NAMALWA (cell line): Measurements from ENCODE around the gene MAP3K6.
A peak's percentile ranks its signal among the peaks of the same experiment; 100 is the strongest.

Source experiments
- DNase-seq: peaks from one replicate; pipeline ENCODE4 v3.0.0-alpha.2; 2015; ENCODE audit warnings: low spot score

MAP3K6 gene

GRCh38 chr1:27356619-27357280 lies 10.0 kb downstream of the MAP3K6 start:
- no peak for DNase-seq

GRCh38 chr1:27356277-27356618 lies 10.5 kb downstream of the MAP3K6 start:
- no peak for DNase-seq

- DNase-seq, result no peak
Measured at GRCh38 chr1:27355683-27356082, 11.1 kb downstream of the MAP3K6 start.

GRCh38 chr1:27353629-27354028 lies 13.1 kb downstream of the MAP3K6 start:
- DNase-seq, result no peak

- DNase-seq, result no peak
Measured at GRCh38 chr1:27353166-27353565, 13.6 kb downstream of the MAP3K6 start.

- no peak for DNase-seq
Measured at GRCh38 chr1:27351541-27352107, 15.1 kb downstream of the MAP3K6 start.

GRCh38 chr1:27350663-27351540 lies 15.9 kb downstream of the MAP3K6 start:
- DNase-seq, result no peak

- no peak for DNase-seq
Measured at GRCh38 chr1:27349784-27350662, 16.7 kb downstream of the MAP3K6 start.

GRCh38 chr1:27348861-27349783 lies 17.6 kb downstream of the MAP3K6 start:
- DNase-seq, result no peak

- no peak for DNase-seq
Measured at GRCh38 chr1:27346991-27347624, 19.7 kb downstream of the MAP3K6 start.

GRCh38 chr1:27346357-27346756 lies 20.4 kb downstream of the MAP3K6 start:
- DNase-seq, result no peak

GRCh38 chr1:27345272-27345671 lies 21.5 kb downstream of the MAP3K6 start:
- DNase-seq, result no peak

GRCh38 chr1:27343639-27344025 lies 23.1 kb downstream of the MAP3K6 start:
- DNase-seq, result no peak

- DNase-seq, result peak; percentile 64
Measured at GRCh38 chr1:27342778-27343638, 23.8 kb downstream of the MAP3K6 start.

GRCh38 chr1:27342391-27342777 lies 24.4 kb downstream of the MAP3K6 start:
- DNase-seq, result peak; percentile 64

- peak; percentile 85 for DNase-seq
Measured at GRCh38 chr1:27341525-27342252, 25.1 kb downstream of the MAP3K6 start, which contains the start of gene SYTL1. Gene SYTL1 (plus strand): TSS chr1:27342022. CDS start chr1:27345335, 3,313 bp downstream.

- no peak for DNase-seq
Measured at GRCh38 chr1:27339213-27339612, 27.5 kb downstream of the MAP3K6 start.

- no peak for DNase-seq
Measured at GRCh38 chr1:27338751-27339150, 28.0 kb downstream of the MAP3K6 start.

GRCh38 chr1:27336756-27337155 lies 30.0 kb downstream of the MAP3K6 start:
- no peak for DNase-seq
